HCT116 (cell line): ENCODE measurements around the gene ATP6V1G2. TPM values are rescaled to one million over a fixed set of nuclear protein-coding genes. Genes with fewer than 3 reads are reported as not detected.

Source experiments
- ATAC-seq: fragments of 200-7000 bp; cut with Tn5 transposase; 2 replicates; pipeline ENCODE4 v1.9.1; 2020; ENCODE audit warnings: mild to moderate bottlenecking, moderate library complexity
- BruUV-seq: library from RNA; stranded (reverse); fragments of 400-500 nt; replicated peaks from 2 replicates; lab custom pipeline; 2021; lab: Mats Ljungman, UMichigan
- CTCF ChIA-PET: fragments of 300-600 bp; sonication (Branson Sonifier 250); formaldehyde crosslinking; loops from one replicate; lab custom pipeline; 2021; ENCODE audit warnings: antibody characterized with exemption; lab: Charles Lee
- POLR2A ChIA-PET: fragments of 300-600, 350-600 bp; sonication (Branson Sonifier 250); formaldehyde crosslinking; loops from one replicate; lab custom pipeline; 2021; ENCODE audit warnings: antibody characterized with exemption; lab: Charles Lee
- RAD21 ChIA-PET, 2 experiments: fragments of 300-600 bp; sonication (Branson Sonifier 250); formaldehyde crosslinking; loops; one replicate each; lab custom pipeline; 2023; ENCODE audit warnings: low total read pairs in 2 of 2; ENCODE audit not compliant: uncharacterized antibody in 2 of 2, unreplicated experiment in 2 of 2, low non-redundant PET in 1 of 2; lab: Charles Lee
- DNase-seq: peaks from one replicate; pipeline ENCODE4 v3.0.0-alpha.2; 2010; ENCODE audit warnings: low read depth, low spot score
- H2AFZ ChIP-seq: fragments of 200-600 bp; shearing (Covaris generic), sonication (generic); 2 replicates; pipeline ENCODE4 v1.6.1; 2017; ENCODE audit warnings: low read depth, mixed run types, mixed read lengths, antibody characterized with exemption, low read length; ENCODE audit not compliant: poor library complexity, severe bottlenecking
- H3K27ac ChIP-seq: 2 replicates; pipeline ENCODE4 v1.5.1; 2012; ENCODE audit warnings: low read depth, low read length
- H3K27me3 ChIP-seq: fragments of 200-600 bp; sonication (generic); 2 replicates; pipeline ENCODE4 v1.6.1; 2016; ENCODE audit warnings: mixed run types, low read length, mixed read lengths; ENCODE audit not compliant: insufficient read depth
- H3K36me3 ChIP-seq, 2 experiments: fragments of 200-500 bp in 1 of 2; fragments of 200-600 bp in 1 of 2; sonication (Bioruptor generic) in 1 of 2; sonication (generic) in 1 of 2; 2 replicates each; pipeline versions ENCODE4 v1.5.1 to v1.6.1; 2014 to 2016; ENCODE audit warnings: low read length in 2 of 2, inconsistent platforms in 1 of 2, mixed read lengths in 1 of 2, mixed run types in 1 of 2; ENCODE audit not compliant: insufficient read depth in 2 of 2, control insufficient read depth in 1 of 2
- H3K4me1 ChIP-seq, 2 experiments: fragments of 200-600 bp in 1 of 2; sonication (generic) in 1 of 2; 2 replicates each; pipeline versions ENCODE4 v1.5.1 to v1.6.1; 2012 to 2017; ENCODE audit warnings: low read length in 2 of 2, inconsistent platforms in 1 of 2, mild to moderate bottlenecking in 1 of 2, mixed read lengths in 1 of 2, mixed run types in 1 of 2, moderate library complexity in 1 of 2; ENCODE audit not compliant: insufficient read depth in 2 of 2, control insufficient read depth in 1 of 2
- H3K4me2 ChIP-seq: fragments of 200-600 bp; sonication (generic); 2 replicates; pipeline ENCODE4 v1.6.1; 2017; ENCODE audit warnings: mixed run types, low read length, mixed read lengths
- H3K4me3 ChIP-seq, 2 experiments: fragments of 200-600 bp in 1 of 2; sonication (generic) in 1 of 2; replicated peaks in 1 of 2; 2 replicates each; pipeline ENCODE4 v1.5.1; 2011 to 2016; ENCODE audit warnings: low read length in 2 of 2, control low read depth in 1 of 2, low read depth in 1 of 2, mild to moderate bottlenecking in 1 of 2, mixed read lengths in 1 of 2, mixed run types in 1 of 2
- H3K79me2 ChIP-seq: fragments of 200-600 bp; sonication (generic); 2 replicates; pipeline ENCODE4 v1.6.1; 2017; ENCODE audit warnings: mild to moderate bottlenecking, mixed run types, low read length, moderate library complexity, mixed read lengths; ENCODE audit not compliant: insufficient read depth
- H3K9ac ChIP-seq: fragments of 200-600 bp; sonication (generic); 2 replicates; pipeline ENCODE4 v1.6.1; 2016; ENCODE audit warnings: low read length, mixed read lengths
- H3K9me2 ChIP-seq: fragments of 200-600 bp; sonication (generic), shearing (Covaris generic); 2 replicates; pipeline ENCODE4 v1.6.1; 2017; ENCODE audit warnings: mixed run types, mild to moderate bottlenecking, moderate library complexity; ENCODE audit not compliant: insufficient read depth
- H3K9me3 ChIP-seq, 2 experiments: fragments of 200-500 bp in 1 of 2; fragments of 200-600 bp in 1 of 2; sonication (Bioruptor generic) in 1 of 2; sonication (generic) in 1 of 2; 2 replicates each; pipeline ENCODE4 v1.6.1; 2014 to 2017; ENCODE audit warnings: low read length in 2 of 2, mixed read lengths in 2 of 2, inconsistent platforms in 1 of 2, low read depth in 1 of 2, mild to moderate bottlenecking in 1 of 2, mixed run types in 1 of 2, moderate library complexity in 1 of 2; ENCODE audit not compliant: control insufficient read depth in 1 of 2, insufficient read depth in 1 of 2
- H4K20me1 ChIP-seq: fragments of 200-600 bp; sonication (generic), shearing (Covaris generic); 2 replicates; pipeline ENCODE4 v1.6.1; 2017; ENCODE audit warnings: mixed run types, mild to moderate bottlenecking, moderate library complexity; ENCODE audit not compliant: insufficient read depth
- CBX3 ChIP-seq: IDR thresholded peaks from 2 replicates; pipeline ENCODE4 v1.6.1; 2012; ENCODE audit warnings: low read depth
- CEBPB ChIP-seq: IDR thresholded peaks from 2 replicates; pipeline ENCODE4 v1.6.1; 2012; ENCODE audit warnings: low read depth
- EGR1 ChIP-seq: IDR thresholded peaks from 2 replicates; pipeline ENCODE4 v1.6.1; 2012; ENCODE audit warnings: low read depth
- ELF1 ChIP-seq: IDR thresholded peaks from 2 replicates; pipeline ENCODE4 v1.6.1; 2012; ENCODE audit warnings: low read depth, borderline replicate concordance
- EZH2 ChIP-seq: fragments of 200-600 bp; sonication (generic); IDR thresholded peaks from 2 replicates; pipeline ENCODE4 v1.6.1; 2017; ENCODE audit warnings: antibody characterized with exemption, mixed run types
- FOSL1 ChIP-seq: IDR thresholded peaks from 2 replicates; pipeline ENCODE4 v1.6.1; 2012; ENCODE audit warnings: low read depth
- JUND ChIP-seq: IDR thresholded peaks from 2 replicates; pipeline ENCODE4 v1.6.1; 2012
- POLR2A ChIP-seq: IDR thresholded peaks from 2 replicates; pipeline ENCODE4 v1.7.0; 2011; ENCODE audit warnings: borderline replicate concordance; ENCODE audit not compliant: insufficient read depth, insufficient read length; ENCODE audit errors: extremely low read depth
- POLR2AphosphoS5 ChIP-seq: IDR thresholded peaks from 2 replicates; pipeline ENCODE4 v1.6.1; 2011; ENCODE audit warnings: mild to moderate bottlenecking, low read depth, low read length, moderate library complexity
- SIN3A ChIP-seq: IDR thresholded peaks from 2 replicates; pipeline ENCODE4 v1.6.1; 2012; ENCODE audit warnings: low read depth
- SP1 ChIP-seq: IDR thresholded peaks from 2 replicates; pipeline ENCODE4 v1.6.1; 2012; ENCODE audit warnings: low read depth
- SRF ChIP-seq: IDR thresholded peaks from 2 replicates; pipeline ENCODE4 v1.6.1; 2012; ENCODE audit warnings: low read depth
- ZFX ChIP-seq: fragments of 450-650 bp; IDR thresholded peaks from 2 replicates; pipeline ENCODE4 v1.6.1; 2017
- ZNF274 ChIP-seq: fragments of 200-500 bp; sonication (Bioruptor generic); IDR thresholded peaks from 2 replicates; pipeline ENCODE4 v1.6.1; 2014; ENCODE audit warnings: mild to moderate bottlenecking, low read depth, low read length, inconsistent platforms
- intact Hi-C: fragments of 100-400 bp; cut with micrococcal nuclease; formaldehyde crosslinking; loops from 2 replicates; pipeline ENCODE4 v1.10.0; 2022
- total RNA-seq: library from RNA; stranded (reverse); gene quantifications from one replicate; pipeline ENCODE4 v1.2.1, GENCODE V29; 2021; ENCODE audit not compliant: unreplicated experiment
- TF ChIP-seq, protein P1 (sequence below): IDR thresholded peaks from 2 replicates; pipeline ENCODE4 v1.6.1; 2012
- TF ChIP-seq, protein P2 (sequence below): IDR thresholded peaks from 2 replicates; pipeline ENCODE4 v1.6.1; 2012
- TF ChIP-seq, protein P3 (sequence below): IDR thresholded peaks from 2 replicates; pipeline ENCODE4 v1.6.1; 2011; ENCODE audit warnings: mild to moderate bottlenecking, low read length, moderate library complexity; ENCODE audit not compliant: insufficient replicate concordance; ENCODE audit errors: extremely low read depth
- TF ChIP-seq, protein P4 (sequence below): IDR thresholded peaks from 2 replicates; pipeline ENCODE4 v1.6.1; 2012; ENCODE audit warnings: low read depth

ATP6V1G2 gene
- total RNA-seq, 1 experiment from 2014 or later = 1.8 TPM

DNA sequence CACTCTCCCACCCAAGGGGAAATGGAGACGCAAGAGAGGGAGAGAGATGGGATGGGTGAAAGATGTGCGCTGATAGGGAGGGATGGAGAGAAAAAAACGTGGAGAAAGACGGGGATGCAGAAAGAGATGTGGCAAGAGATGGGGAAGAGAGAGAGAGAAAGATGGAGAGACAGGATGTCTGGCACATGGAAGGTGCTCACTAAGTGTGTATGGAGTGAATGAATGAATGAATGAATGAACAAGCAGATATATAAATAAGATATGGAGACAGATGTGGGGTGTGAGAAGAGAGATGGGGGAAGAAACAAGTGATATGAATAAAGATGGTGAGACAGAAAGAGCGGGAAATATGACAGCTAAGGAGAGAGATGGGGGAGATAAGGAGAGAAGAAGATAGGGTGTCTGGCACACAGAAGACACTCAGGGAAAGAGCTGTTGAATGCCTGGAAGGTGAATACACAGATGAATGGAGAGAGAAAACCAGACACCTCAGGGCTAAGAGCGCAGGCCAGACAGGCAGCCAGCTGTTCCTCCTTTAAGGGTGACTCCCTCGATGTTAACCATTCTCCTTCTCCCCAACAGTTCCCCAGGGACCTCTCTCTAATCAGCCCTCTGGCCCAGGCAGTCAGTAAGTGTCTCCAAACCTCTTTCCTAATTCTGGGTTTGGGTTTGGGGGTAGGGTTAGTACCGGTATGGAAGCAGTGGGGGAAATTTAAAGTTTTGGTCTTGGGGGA lies 29.7 kb upstream of the ATP6V1G2 start:
- Histone ChIP-seq H3K4me3 (no peak overlapping the region), H3K9me3 (no peaks in the 10 kb centered on the region), H3K9me2 (no peaks in the 10 kb centered on the region), H3K27me3 (no peaks in the 10 kb centered on the region), H4K20me1 (no peaks in the 10 kb centered on the region), H3K4me2 (no peak overlapping the region), H3K36me3 (no peaks in the 10 kb centered on the region), H3K4me1 (peaks cover 0 to 9% of the 10 kb centered on the region in 2 experiments; a peak in 1 of 4 replicates), H3K9ac (no peak overlapping the region), H3K79me2 (no peaks in the 10 kb centered on the region), H3K27ac (no peak overlapping the region), H2AFZ (no peak overlapping the region)
- DNase-seq (no peak), ATAC-seq (no peak)
- no peak for TF ChIP-seq CBX3
- no peak for TF ChIP-seq POLR2AphosphoS5
- no peak for TF ChIP-seq JUND
- TF ChIP-seq ELF1 = no peak
- no peak for TF ChIP-seq ZNF274
- TF ChIP-seq, protein P1, sequence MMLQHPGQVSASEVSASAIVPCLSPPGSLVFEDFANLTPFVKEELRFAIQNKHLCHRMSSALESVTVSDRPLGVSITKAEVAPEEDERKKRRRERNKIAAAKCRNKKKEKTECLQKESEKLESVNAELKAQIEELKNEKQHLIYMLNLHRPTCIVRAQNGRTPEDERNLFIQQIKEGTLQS = no peak
- TF ChIP-seq, protein P2, sequence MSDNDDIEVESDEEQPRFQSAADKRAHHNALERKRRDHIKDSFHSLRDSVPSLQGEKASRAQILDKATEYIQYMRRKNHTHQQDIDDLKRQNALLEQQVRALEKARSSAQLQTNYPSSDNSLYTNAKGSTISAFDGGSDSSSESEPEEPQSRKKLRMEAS = no peak
- no peak for TF ChIP-seq FOSL1
- TF ChIP-seq CEBPB = no peak
- TF ChIP-seq, protein P3, sequence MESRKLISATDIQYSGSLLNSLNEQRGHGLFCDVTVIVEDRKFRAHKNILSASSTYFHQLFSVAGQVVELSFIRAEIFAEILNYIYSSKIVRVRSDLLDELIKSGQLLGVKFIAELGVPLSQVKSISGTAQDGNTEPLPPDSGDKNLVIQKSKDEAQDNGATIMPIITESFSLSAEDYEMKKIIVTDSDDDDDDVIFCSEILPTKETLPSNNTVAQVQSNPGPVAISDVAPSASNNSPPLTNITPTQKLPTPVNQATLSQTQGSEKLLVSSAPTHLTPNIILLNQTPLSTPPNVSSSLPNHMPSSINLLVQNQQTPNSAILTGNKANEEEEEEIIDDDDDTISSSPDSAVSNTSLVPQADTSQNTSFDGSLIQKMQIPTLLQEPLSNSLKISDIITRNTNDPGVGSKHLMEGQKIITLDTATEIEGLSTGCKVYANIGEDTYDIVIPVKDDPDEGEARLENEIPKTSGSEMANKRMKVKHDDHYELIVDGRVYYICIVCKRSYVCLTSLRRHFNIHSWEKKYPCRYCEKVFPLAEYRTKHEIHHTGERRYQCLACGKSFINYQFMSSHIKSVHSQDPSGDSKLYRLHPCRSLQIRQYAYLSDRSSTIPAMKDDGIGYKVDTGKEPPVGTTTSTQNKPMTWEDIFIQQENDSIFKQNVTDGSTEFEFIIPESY = no peak
- TF ChIP-seq ZFX = no peak
- TF ChIP-seq EGR1 = no peak
- TF ChIP-seq SP1 = no peak
- no peak for TF ChIP-seq EZH2
- TF ChIP-seq POLR2A = no peak
- no peak for TF ChIP-seq SRF
- TF ChIP-seq, protein P4, sequence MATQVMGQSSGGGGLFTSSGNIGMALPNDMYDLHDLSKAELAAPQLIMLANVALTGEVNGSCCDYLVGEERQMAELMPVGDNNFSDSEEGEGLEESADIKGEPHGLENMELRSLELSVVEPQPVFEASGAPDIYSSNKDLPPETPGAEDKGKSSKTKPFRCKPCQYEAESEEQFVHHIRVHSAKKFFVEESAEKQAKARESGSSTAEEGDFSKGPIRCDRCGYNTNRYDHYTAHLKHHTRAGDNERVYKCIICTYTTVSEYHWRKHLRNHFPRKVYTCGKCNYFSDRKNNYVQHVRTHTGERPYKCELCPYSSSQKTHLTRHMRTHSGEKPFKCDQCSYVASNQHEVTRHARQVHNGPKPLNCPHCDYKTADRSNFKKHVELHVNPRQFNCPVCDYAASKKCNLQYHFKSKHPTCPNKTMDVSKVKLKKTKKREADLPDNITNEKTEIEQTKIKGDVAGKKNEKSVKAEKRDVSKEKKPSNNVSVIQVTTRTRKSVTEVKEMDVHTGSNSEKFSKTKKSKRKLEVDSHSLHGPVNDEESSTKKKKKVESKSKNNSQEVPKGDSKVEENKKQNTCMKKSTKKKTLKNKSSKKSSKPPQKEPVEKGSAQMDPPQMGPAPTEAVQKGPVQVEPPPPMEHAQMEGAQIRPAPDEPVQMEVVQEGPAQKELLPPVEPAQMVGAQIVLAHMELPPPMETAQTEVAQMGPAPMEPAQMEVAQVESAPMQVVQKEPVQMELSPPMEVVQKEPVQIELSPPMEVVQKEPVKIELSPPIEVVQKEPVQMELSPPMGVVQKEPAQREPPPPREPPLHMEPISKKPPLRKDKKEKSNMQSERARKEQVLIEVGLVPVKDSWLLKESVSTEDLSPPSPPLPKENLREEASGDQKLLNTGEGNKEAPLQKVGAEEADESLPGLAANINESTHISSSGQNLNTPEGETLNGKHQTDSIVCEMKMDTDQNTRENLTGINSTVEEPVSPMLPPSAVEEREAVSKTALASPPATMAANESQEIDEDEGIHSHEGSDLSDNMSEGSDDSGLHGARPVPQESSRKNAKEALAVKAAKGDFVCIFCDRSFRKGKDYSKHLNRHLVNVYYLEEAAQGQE = no peak
- no peak for TF ChIP-seq SIN3A
- RAD21 ChIA-PET = no interaction called here
- BruUV-seq = no TSS peak
- intact Hi-C loops = no loop called here
- POLR2A ChIA-PET = interaction anchor here (0.8 kb wide), 1 partner anchor 76 kb away, joined by 3 read pairs; no protein-coding TSS in a partner anchor
- CTCF ChIA-PET = interaction anchor here (0.9 kb wide), 1 partner anchor 22 kb away, joined by 3 read pairs; no protein-coding TSS in a partner anchor
